PC-9 (cell line): ENCODE data around the gene SLC44A1.

Experiments
- CTCF ChIP-seq: fragments of 200-600 bp; sonication (generic); conservative IDR thresholded peaks from 2 replicates; pipeline ENCODE4 v1.6.1; 2017; ENCODE audit warnings: mixed run types, antibody characterized with exemption, mild to moderate bottlenecking, moderate library complexity
- EZH2 ChIP-seq: fragments of 200-600 bp; sonication (generic); IDR thresholded peaks from 2 replicates; pipeline ENCODE4 v1.8.0; 2017; ENCODE audit warnings: antibody characterized with exemption, low read depth

- no peak for TF ChIP-seq CTCF
- TF ChIP-seq EZH2, result no peak
Observed at GRCh38 chr9:105333811-105334210, 89.4 kb downstream of the SLC44A1 start.
